NB4 (cell line): Measurements from ENCODE around the gene EEF2KMT.

Experiments used
- DNase-seq: peaks from one replicate; pipeline ENCODE4 v3.0.0; 2010; ENCODE audit warnings: low read depth
- H3K4me3 ChIP-seq: one replicate; pipeline ENCODE4 v1.5.1; 2011; ENCODE audit warnings: mild to moderate bottlenecking, low read depth, low read length, moderate library complexity
- CTCF ChIP-seq: IDR thresholded peaks from one replicate; pipeline ENCODE4 v1.5.1; 2012; ENCODE audit warnings: low read depth, low read length
- MAX ChIP-seq: IDR thresholded peaks from 2 replicates; pipeline ENCODE4 v1.6.1; 2011; ENCODE audit warnings: low read depth, low read length
- MYC ChIP-seq: IDR thresholded peaks from 2 replicates; pipeline ENCODE4 v1.6.1; 2011; ENCODE audit warnings: low read depth, low read length
- POLR2A ChIP-seq: IDR thresholded peaks from 2 replicates; pipeline ENCODE4 v1.6.1; 2011; ENCODE audit warnings: mild to moderate bottlenecking; ENCODE audit not compliant: insufficient read length; ENCODE audit errors: extremely low read depth

EEF2KMT gene

DNA sequence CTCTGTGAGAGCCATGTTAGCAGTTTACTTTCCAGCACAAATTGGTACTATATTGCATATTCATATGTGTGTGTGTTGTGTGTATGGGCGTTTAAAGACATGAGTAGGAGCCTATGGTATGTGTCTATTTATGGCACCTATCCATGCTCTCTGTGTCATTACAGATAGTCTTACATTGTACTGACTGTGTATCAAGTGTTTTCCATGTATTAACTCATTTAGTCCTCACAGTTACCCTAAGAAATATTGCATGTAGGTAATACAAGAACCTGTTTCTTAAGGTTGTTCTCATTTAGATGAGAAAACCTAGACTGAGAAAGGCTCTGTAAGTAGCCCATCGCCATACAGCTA is 24.3 kb downstream of the EEF2KMT start:
- H3K4me3 ChIP-seq: peak overlapping the region; percentile 96
- TF ChIP-seq MAX (no peak), CTCF (no peak), POLR2A (no peak), MYC (no peak)
- DNase-seq: no peak

DNA sequence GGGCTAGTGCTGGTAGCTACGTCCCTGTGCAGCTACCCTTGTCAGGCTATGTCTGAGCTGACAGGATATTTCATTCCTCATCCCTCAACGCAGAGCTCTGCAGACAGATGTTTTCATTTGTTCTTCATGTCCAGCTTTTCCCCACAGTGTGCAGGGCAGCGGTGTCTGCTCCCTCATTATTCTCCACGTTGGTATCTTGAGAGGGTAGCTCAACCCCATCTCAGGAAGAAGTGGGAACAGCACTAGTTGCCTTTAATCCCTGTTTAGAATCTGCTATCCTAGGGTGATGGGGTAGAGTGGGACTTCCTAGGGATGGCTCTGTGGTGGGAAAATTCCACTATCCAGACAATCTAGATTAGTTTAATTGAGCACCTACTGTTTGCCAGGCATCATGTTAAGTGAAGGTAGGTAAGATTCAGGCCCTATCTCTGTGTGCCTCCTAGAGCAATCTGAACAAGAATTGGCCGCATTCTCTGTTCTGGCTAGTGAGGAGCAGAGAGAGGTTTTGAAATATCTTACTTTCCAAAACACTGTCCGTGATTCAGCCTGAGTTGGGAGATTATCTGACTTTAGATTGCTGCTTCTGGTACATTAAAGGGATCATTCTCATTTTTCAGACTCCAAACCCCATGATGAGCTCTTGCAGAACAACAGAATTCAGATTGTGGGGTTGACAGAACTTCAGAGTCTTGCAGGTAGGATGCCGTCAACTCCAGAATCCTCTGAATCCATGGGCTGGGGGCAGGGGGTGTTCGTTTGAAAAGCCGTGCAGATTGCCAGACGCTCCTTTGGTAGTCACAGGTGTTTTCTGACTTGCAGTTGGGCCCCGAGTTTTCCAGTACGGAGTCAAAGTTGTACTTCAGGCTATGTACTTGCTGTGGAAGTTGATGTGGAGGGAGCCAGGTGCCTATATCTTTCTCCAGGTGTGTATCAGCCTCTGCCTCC is 25.0 kb downstream of the EEF2KMT start:
- no peak for TF ChIP-seq MYC
- no peak for TF ChIP-seq POLR2A
- TF ChIP-seq CTCF: no peak
- no peak for TF ChIP-seq MAX

GRCh38 chr16:5071681-5072333 is 25.8 kb downstream of the EEF2KMT start, which contains the start of gene ALG1:
Gene ALG1 (plus strand): TSS chr16:5071843. CDS start chr16:5071850, 7 bp downstream.
- peak; percentile 89 for DNase-seq
- peak within 1 kb of the TSS; percentile 96 for H3K4me3 ChIP-seq
- TF ChIP-seq MAX: peak; percentile 95
- no peak for TF ChIP-seq CTCF
- TF ChIP-seq MYC: peak; percentile 84; the same call in 1 of the 2 replicates
- TF ChIP-seq POLR2A: peak; percentile 93

More for the DNA sequence above, 25.0 kb downstream of the EEF2KMT start:
- H3K4me3 ChIP-seq: peak overlapping the region; percentile 96
- no peak for DNase-seq

GRCh38 chr16:5071341-5071680 is 26.3 kb downstream of the EEF2KMT start:
- TF ChIP-seq MYC: no peak
- no peak for TF ChIP-seq POLR2A
- TF ChIP-seq MAX: no peak
- no peak for TF ChIP-seq CTCF
- DNase-seq: no peak
- peak overlapping the region; percentile 96 for H3K4me3 ChIP-seq

DNA sequence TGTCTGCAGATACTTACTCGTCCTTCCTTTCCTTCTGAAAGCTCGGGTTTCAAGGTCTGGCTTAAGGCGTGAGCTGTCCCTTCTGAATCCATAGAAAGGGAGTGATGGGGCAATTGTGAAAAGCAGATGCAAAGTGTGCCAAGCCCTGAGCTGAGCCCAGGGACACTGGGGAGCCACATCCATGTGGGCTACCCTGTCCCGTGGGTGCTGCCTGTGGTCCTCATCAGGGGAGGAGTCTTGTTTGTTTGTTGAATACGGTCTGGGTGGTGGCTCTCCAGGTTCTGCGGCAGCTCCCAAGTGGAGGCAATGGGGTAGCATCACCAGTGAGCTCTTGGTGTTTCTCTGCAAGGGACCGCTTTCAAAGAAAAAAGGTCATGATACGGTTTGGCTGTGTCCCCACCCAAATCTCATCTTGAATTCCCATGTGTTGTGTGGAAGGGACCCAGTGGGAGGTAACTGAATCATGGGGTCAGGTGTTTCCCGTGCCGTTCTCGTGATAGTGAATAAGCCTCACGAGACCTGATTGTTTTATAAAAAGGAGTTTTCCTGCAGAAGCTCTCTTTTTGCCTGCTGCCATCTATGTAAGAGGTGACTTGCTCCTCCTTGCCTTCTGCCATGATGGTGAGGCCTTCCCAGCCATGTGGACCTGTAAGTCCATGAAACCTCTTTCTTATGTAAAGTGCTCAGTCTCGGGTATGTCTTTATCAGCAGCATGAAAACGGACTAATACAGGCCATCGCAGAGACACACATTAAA is 27.0 kb downstream of the EEF2KMT start:
- DNase-seq: no peak
- no peak for TF ChIP-seq MAX
- TF ChIP-seq CTCF: no peak
- TF ChIP-seq MYC: no peak
- TF ChIP-seq POLR2A: no peak
- no peak overlapping the region for H3K4me3 ChIP-seq
